HG03039 (cell line): ENCODE results near the gene EIF3K.
"Not testable (repeated sequence)": the region's sequence is repeated elsewhere in the genome, so short reads cannot be mapped to it uniquely, and the experiment has no call there.

Source experiments
- ATAC-seq: cut with Tn5 transposase; IDR thresholded peaks from one replicate; pipeline ENCODE4 v1.9.1; 2021; ENCODE audit warnings: mild to moderate bottlenecking, moderate library complexity; ENCODE audit not compliant: unreplicated experiment

Gene EIF3K

DNA sequence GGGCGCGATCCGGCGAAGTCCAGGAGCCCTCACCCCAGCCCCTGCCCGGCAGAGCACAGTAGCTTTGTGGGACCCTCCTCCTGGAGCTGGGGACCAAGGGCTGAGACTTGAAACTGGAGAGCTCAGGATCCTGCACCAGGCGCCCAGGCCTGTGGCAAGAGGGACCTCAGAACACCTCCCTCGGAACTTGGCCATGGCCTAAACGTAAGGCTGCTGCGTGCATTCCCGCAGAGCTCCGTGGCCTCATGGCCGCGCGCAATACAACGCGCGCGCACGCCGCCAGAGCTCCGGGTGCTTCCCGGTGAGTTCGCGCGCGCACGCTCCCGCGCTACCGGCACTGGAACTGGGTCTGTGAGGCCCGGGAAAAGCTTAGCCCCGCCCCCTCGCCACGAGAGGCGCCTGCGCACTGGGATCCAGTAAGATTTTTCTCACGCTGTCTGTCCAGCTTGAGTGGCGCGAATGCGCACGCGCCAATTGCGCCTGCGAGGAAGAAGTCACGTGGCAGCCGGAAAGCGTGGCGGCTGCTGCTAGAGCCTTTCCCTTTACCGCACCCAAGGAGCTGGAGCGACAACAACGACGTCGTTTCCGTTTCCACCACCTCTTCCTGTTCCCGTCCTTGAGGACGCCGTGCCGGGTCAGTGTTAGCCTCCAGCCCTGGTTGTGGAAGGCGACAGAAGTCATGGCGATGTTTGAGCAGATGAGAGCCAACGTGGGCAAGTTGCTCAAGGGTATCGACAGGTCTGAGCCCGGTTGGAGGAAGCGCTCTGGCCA is at the start of gene EIF3K:
TSS of gene EIF3K (plus strand) at position 599 of the 771 bp plus-strand sequence. CDS start at position 680, 81 bp downstream.
- peak; percentile 67 for ATAC-seq

DNA sequence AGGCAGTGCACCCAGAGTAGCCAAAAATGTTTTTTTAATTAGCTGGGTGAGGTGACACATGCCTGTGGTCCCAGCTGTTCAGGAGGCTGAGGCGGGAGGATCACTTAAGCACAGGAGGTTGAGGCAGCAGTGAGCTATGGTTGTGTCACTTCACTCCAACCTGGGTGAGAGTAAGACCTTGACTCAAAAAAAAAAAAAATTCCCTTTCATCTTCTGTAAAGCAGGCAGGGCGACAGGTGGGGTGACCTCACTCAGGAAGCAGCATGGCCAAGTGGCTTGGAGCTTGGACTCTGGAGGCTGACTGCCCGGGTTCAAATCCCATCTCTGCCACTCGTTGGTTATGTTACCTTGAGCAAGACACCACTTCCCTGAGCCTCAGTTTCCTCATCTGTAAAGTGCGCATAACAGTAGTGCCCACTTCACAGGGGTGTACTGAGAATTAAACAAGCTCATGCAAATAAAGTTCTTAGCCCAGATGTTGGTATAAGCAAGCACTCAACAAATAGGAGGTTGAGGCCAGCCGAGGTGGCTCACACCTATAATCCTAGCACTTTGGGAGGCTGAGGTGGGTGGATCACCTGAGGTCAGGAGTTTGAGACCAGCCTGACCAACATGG is 49.5 kb upstream of the EIF3K start:
- no peak for ATAC-seq

GRCh38 chr19:38571682-38572081 is 47.3 kb upstream of the EIF3K start:
- ATAC-seq, result no peak

DNA sequence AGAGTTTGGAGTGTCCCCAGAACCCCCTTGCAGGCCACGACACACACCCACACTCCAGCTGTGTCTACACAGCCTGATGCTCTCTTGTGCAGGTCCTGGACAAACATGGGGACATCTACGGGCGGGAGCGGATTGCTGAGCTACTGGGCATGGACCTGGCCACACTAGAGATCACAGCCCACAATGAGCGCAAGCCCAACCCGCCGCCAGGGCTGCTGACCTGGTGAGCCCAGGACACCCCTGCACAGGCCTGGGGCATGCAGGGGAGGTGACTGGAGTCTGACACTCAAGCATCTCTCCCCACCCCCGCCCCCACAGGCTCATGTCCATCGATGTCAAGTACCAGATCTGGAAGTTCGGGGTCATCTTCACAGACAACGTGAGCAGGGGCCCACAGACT is 41.2 kb upstream of the EIF3K start:
- no peak for ATAC-seq

- not testable (repeated sequence) for ATAC-seq
Measured at GRCh38 chr19:38579304-38579703, 39.7 kb upstream of the EIF3K start.

- ATAC-seq, result no peak
Measured at GRCh38 chr19:38580080-38580479, 38.9 kb upstream of the EIF3K start.

DNA sequence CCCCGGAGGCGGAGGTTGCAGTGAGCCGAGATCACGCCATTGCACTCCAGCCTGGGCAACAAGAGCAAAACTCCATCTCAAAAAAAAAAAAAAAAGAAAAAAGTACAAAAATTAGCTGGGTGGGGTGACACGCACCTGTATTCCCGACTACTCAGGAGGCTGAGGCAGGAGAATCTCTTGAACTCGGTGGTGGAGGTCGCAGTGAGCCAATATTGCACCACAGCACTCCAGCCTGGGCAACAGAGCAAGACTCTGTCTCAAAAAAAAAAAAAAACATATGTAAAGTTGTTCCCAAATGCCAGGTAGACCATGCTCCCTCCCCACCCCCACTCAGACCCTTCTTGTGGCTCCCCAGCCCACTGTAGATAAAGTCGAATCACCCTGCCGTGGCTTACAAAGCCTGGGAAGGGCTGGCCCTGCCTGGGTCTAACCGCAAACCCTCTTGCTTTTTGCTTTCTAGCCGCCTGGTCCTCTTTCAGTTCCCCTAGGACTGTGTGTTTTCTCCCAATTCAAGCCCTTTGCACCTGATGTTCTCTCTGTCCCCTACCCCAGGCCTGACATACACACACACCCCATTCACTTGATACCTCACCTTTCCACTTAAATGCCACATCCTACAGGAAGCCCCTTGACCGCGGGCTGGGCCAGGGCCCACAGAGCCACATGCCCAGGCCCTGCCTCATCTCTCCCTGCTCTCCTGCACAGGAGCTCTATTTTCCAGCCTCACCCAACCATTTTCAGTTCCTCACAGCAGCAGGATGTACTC is 35.6 kb upstream of the EIF3K start:
- no peak for ATAC-seq

DNA sequence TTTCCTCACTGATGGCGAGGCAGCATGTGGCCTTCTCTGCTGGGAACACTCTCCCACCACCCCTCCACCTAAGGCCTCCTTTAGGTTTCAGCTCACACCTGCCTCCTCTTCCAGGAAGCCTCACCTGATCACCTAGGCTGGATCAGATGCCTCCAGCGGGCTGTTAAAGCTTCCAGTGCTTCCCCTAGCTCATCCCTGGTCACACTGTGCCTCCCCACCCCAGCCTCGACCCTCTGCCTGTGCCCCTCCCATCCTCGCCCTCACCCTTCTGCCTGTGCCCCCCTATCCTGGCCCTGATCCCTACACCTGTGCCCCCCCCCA is 35.0 kb upstream of the EIF3K start:
- ATAC-seq, result no peak

DNA sequence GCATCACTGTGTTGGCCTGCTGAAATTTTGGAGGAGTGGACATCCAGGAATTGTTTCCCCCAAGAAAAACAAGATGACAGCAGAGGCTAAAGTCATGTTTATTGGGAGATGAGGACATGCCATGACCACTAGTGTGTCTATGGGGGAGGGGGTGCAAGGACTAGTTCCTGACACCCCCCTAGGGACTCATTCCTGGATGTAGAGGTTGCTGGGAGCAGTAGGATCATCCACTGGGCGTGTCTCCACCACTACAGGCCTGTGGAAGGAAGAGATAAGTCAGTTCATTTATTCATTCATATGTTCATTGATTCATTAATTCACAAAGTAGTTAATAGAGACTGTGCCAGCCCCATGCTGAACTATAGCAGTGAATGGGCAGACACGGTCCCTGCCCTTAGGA is 31.4 kb upstream of the EIF3K start:
- ATAC-seq, result no peak

DNA sequence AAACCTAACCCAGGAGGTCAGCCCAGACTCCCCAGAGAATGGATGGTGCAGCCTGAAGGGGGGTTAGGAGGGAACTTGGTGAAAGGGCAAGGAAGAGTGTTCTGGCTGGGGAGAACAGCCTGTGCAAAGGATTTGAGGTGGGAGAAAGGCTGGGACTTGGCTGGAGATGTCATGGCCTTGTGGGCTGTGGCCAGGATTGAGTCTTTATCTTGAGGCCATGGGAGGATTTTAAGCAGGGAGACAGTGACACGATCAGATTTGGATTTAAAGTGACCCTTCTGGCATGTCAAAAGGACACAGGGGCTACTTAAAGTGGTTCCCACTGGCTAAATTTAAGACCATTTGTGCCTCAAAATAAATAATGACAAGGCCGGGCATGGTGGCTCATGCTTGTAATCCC is 30.9 kb upstream of the EIF3K start:
- no peak for ATAC-seq

GRCh38 chr19:38592940-38593339 is 26.0 kb upstream of the EIF3K start:
- no peak for ATAC-seq

DNA sequence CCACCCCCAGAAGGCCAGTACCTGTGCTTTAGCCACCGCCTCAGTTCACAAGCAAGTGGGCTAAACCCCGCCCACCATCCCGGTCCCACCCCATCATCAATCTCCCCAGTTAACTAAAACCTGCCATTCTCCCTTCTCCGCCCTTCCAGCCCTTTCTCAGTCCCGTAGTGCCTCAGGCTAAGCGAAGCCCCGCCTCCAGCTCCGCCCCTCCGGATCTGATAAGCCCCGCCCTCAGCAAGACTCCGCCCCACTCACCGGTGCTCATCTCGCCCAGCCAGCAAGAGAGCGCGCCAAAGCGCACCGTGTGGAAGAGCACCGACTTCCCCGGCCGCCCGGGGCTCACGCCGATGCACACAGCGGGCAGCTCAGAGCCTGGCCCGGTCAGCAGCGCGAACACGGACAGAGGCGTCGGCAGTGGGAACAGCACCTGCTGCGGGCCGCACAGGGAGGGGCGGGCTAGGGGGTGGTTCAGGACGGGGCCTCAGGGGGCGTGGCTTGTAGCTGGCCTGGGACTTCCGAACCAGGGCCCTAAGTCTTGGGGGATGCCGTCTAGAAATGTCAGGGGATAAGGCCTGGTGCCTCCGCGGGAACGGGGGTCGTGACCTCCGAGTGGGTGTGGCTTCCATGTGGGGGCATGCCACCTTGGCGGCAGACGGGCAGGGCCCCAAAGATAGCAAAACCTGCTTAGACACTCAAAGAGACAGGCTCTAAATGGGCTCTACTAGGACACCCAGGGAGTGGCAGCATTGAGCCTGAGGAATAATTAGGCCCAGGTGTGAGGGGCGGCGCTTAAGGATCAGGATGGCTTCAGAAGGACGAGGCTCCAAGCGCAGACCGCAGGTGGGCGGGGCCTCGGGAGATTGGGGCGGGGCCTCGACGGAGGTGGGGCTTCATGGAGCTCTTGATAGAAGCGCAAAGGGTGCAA is 22.7 kb upstream of the EIF3K start:
- no peak for ATAC-seq

DNA sequence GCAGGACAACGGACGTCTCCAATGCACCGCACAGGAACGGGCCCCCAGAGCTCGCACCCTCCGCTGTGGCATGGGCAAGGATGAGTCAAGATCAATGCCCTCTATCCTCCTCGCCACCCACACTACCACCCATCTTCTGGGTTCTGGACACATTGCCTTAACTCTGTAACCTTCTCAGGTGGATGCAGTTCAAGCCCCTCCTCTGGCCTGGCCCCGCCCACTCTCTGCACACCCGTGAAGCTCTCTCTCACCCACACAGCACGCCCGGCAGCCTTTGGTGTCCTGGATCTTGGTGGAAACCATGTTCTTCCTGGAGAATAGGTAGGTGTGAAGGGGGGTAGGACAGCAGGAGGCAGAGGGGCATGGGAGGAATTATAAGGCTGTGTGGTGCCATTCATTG is 21.9 kb upstream of the EIF3K start:
- no peak for ATAC-seq

- ATAC-seq, result no peak
Measured at GRCh38 chr19:38599722-38600121, 19.3 kb upstream of the EIF3K start.

GRCh38 chr19:38602856-38603255 is 16.1 kb upstream of the EIF3K start:
- ATAC-seq, result not testable (repeated sequence)

- no peak for ATAC-seq
Measured at GRCh38 chr19:38606131-38606530, 12.9 kb upstream of the EIF3K start.

GRCh38 chr19:38614289-38614688 is 4.7 kb upstream of the EIF3K start:
- no peak for ATAC-seq

DNA sequence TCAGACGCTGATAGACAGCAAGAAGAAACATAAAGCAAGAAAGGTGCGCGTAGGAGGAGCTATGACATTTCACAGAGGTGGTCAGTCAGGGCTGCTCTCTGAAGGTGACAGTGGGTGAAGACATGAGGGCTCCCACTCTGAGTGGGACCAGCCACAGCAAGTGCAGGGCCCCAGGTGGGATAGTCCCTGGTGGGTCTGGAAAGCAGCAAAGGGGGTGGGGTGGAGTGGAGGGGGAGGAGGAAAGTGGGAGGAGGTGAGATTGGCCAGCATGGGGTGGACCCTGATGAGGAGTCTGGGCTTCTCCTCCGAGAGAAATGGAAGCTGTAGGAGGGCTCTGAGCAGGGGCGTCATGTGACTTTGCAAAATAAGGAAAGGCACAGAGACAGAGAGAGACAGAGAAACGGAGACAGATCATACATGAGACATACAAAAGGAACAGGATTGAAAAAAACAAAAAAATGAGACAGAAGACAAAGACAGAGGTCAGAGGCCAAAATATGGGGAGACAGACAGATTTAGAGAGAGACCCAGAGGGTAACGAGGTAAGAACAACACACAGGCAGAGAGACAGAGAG is 3.9 kb upstream of the EIF3K start:
- ATAC-seq, result no peak

GRCh38 chr19:38616265-38616664 is 2.7 kb upstream of the EIF3K start:
- ATAC-seq, result no peak

DNA sequence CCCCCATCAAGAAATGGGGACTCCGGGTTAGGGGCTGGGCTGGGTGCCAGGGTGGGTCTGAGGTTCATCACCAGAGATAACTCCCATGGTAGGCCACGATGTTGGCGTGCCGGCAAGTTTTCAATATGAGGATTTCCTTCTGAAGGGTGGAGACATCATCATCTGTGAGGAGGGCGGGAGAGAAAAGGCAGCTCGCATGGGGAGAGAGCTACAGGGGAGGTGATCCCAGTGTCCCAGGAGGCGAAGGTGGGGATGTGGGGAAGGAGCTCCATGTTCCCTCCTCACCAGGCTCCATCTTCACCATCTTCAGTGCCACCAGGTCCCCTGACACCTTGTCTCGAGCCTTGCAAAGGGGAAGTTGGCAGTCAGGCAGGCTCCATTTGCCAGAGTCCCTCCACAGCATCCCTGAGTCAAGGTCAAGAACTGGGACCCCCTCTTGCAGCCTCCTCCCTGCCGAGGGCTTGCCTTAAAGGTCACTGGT is 1.7 kb upstream of the EIF3K start:
- ATAC-seq, result no peak
